UCSD-AML1 (cell line): ENCODE results near the gene SSU72.
"Not testable (repeated sequence)": the region's sequence is repeated elsewhere in the genome, so short reads cannot be mapped to it uniquely, and the experiment has no call there.

Source experiments
- DNase-seq: peaks from one replicate; lab custom pipeline; 2025; ENCODE audit not compliant: unreplicated experiment; lab: John Stamatoyannopoulos, UW

The SSU72 gene

DNA sequence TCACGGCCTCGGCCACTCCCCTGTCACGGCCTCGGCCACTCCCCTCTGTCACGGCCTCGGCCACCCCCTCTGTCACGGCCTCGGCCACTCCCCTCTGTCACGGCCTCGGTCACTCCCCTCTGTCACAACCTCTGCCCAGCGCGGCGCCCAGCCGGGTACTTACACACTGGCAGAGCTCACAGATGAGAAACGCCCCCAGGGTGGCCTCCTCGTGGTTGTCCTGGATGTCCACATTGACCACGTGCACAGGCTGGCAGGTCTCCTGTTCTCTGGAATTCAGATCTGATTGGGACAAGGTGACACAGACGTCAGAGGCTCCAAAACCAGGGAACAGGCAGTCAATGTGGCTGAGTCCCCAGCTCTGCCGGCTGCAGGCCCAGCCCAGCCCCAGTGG is 31.0 kb downstream of the SSU72 start:
- DNase-seq, result no peak

DNA sequence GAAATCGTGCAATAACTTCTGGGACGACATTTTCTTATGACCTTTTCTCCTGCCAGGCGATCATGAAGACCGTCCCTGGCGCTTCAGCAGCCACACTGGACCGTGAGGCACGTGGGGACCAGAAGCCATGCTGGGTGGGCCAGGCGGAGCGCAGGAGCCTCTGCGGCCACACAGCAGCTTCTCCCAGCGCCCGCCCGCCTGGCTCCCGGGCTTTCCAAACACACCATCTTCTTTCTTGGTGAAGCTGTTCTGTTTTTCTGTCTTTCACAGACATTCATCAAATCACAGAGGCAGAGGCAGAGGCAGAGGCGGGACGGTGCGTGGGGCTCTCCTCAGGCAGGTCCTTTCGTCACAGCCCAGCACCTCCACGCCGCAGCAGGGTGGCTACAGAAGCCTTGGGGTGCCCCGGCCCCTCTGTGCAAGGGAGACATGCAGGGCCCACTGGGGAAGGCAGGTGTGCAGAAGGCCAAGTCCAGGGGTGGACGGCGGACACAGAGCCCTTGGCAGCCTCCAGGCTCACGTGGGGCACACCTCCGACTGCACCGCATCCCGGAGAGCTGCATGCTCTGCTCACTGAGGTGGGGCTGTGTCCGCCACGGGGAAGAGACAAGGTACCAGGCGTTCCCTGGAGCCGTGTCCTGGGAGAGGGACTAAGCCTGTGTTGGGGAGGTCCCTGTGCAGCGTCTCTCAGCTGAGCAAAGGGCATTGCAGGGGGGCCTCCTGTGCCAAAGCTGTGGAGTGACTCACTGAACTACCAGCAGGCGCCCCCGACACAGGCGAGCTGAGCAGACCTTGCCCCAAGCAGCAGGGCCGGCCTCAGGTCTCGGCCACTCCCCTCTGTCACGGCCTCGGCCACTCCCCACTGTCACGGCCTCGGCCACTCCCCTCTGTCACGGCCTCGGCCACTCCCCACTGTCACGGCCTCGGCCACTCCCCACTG is 31.6 kb downstream of the SSU72 start:
- no peak for DNase-seq

DNA sequence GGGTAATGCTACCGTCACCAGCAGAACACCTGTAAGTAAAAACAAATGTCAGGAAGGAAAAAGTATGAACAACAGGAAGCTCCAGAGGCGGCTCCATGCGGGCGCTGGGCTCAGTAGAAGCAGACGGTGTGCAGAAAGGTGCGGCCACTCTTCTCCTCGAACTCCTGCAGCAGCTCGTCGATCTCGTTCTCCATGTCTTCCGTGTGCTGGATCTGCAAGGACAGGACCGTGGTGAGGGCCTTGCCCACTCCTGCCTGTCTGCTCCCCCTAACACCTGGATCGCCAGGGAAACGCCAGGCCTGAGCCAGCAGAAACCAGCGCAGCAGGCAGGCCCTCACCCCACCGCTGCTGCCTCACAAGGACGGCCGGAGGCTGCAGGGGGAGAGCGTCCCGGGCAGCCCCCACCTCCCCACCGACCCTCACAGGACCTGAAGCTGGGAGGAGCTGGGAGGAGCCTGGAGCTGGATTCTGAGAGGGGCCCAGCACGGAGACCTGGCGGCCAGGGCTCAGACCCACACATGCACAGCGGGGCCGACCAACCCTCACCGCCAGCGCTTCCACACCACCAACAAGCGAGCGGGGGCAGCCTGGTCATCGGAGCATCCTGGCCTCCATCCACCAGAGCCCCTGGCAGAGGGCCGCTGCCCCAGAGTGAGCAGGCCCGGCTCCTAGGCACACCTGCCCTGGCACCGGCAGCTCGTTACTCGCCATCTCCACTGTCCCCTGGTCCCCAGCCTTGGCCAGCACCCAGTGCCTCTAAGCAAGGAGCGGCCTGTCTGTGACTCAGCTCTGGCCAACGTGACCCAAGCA is 32.5 kb downstream of the SSU72 start:
- DNase-seq, result no peak

GRCh38 chr1:1540818-1541628 is 33.6 kb downstream of the SSU72 start:
- DNase-seq, result no peak

GRCh38 chr1:1540090-1540817 is 34.4 kb downstream of the SSU72 start, which contains the start of gene TMEM240:
TMEM240 (minus strand) TSS chr1:1540624; CDS start chr1:1540346, 278 bp downstream.
- DNase-seq, result no peak

DNA sequence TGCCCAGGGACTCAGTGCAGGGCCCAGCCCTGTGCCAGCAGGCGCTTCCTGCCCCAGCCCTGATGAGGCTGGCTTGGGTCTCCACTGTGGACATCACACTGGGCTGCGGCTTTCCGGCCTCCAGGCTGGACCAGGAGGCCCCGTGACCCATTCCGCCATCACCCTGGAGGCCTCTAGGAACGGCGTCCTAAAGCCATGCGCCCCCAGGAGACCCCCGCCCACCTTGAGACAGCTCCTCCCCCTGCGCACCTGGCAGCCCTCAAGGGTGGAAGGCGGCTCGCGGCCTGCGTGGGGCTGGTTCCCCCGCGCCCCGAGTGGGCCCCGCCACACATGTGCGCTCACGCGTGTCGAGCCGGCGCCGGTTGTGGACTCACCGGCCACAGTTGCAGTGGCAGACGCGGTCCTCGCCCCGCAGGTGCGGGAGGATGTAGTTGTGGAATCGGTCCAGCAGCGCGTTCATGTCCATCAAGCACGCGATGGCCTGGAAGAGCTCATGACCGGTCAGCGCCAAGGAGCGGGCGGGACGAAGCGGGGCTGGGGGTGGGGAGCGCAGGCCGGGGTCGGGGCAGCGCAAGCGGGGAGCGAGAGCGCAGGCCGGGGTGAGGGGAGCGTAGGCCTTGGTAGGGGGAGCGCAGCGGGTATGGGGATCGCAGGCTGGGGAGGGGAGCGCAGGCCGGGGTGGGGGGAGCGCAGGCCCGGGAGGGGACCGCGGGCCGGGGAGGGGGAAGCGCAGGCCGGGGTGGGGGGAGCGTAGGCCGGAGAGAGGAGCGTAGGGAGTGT is 35.2 kb downstream of the SSU72 start:
- no peak for DNase-seq

GRCh38 chr1:1538989-1539309 is 35.7 kb downstream of the SSU72 start:
- DNase-seq, result no peak

- DNase-seq, result no peak
Observed at GRCh38 chr1:1538334-1538733, 36.3 kb downstream of the SSU72 start.

GRCh38 chr1:1537626-1538250 is 36.9 kb downstream of the SSU72 start:
- no peak for DNase-seq

GRCh38 chr1:1536938-1537546 is 37.6 kb downstream of the SSU72 start:
- DNase-seq, result no peak

DNA sequence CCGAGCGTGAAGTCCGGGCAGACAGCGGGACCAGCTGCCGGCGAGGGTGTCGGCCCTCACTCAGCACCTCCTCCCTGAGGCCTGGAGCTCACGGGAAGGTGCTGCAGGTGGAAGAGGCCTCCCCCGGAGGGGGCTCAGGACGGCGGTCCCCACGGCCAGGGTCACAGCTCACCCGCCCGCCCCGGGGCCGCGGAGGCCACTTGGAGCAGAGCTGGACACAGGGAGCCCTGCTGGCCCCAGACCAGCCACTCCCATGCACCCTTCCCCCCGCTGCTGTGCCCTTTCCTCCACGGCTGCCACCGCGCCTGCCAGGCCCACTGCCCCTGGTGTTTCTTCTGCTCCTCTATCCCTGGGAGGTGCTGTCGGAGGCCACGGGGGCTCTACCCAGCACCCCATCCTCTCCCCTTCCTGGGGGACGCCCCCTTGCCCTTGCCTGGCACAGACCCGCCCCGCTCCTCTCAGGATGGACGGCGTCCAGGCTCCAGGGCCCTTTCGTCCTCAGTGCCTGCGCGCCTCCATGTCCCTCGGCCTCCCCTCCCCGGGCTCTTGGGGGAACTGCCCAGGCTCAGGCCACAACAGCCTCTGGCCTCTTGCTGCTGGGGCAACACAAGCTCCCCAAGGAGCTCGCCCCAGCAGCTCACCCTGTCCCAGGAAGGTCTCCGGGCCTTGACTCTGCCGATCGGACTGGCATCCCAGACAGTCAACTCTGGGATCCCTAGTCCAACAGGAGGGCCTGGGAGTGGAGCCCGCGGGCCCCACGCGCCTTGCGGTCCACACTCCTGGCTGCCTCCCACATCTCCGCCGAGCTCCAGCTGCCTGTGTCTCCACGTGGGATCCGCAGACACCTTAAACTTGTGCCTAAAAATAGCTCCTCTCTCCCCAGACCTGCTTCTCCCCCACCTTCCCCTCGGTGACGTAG is 38.4 kb downstream of the SSU72 start:
- no peak for DNase-seq

- no peak for DNase-seq
Observed at GRCh38 chr1:1535201-1536018, 39.3 kb downstream of the SSU72 start.

GRCh38 chr1:1534401-1535154 is 40.1 kb downstream of the SSU72 start:
- DNase-seq, result no peak

DNA sequence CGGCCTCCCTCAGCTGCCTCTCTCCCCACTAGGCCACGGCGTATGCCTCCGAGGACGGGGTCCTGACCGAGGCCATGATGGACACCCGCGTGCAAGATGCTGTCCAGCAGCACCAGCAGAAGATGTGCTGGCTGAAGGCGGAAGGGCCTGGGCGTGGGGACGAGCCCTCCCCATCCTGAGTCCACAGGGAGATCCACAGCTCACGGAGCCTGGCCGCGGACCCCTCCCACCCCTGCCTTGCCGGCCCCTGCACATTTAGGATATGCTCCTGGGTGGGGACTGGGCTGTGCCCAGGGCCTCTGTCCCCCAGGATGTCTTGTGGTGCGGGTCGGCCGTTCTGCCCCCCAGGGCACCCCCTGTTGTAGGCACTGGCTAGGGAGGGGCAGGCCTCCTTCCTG is 40.8 kb downstream of the SSU72 start:
- not testable (repeated sequence) for DNase-seq

- not testable (repeated sequence) for DNase-seq
Observed at GRCh38 chr1:1533176-1533893, 41.3 kb downstream of the SSU72 start.

GRCh38 chr1:1531947-1532346 is 42.7 kb downstream of the SSU72 start:
- DNase-seq, result no peak
